ENCODE data around the gene KAZN.

KAZN gene

DNA sequence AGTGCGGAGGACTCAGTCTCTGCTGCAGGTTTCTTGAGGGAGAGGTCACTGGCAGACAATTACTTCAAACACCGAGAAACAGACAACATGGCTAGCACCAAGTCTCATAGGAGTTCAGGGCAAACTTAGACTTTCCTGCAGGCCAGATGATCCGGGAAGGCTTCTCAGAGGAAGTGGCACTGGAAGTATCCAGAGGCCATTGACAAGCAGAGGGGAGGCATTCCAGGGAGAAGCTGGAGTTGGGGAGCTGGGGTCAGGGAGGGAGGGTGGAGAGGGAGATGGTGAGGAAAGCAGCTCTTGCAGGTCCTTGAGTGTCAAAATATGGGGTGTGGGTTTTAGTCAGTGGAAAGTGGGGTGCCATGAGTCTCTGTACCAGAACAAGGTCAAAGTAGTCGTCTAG is 147.9 kb downstream of the KAZN start:
- DNase-seq = no peak

DNA sequence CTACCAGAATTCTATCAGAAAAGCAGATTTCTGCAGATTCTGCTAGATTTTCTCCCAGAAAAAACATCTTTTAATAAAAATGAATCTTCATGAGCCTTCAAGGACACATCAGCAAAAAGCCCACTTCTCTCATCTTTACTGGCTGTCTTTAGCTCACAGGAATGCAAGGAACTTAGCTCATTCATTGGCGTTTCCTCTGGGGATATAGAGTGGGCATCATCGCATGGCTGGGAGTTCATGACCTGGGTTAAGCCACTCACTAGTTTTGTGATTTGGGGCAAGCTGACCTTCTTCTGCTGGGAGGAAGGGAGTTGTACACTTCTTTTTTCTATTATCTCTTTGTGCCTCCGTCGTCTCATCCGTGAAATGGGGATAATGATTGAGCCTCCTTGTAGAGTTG is 149.7 kb downstream of the KAZN start:
- DNase-seq = no peak

DNA sequence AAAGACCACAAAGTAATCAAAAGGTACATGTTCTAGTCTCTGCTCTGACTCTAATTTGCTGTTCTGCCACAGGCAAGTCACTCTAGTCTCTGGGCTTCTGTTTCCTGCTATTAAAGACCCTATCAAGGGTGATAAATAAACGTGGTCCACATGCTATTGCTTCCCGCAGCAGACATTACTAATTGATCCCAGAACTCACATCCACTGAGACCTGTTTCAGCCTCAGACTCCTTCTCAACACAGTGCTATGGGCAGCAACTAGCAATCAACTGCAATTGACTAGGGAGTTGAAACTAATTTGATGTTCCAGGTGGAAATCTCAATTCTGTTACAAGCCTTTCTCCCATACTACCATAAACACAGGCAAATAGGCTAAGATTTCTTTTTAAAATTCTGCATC is 150.5 kb downstream of the KAZN start:
- DNase-seq = no peak

DNA sequence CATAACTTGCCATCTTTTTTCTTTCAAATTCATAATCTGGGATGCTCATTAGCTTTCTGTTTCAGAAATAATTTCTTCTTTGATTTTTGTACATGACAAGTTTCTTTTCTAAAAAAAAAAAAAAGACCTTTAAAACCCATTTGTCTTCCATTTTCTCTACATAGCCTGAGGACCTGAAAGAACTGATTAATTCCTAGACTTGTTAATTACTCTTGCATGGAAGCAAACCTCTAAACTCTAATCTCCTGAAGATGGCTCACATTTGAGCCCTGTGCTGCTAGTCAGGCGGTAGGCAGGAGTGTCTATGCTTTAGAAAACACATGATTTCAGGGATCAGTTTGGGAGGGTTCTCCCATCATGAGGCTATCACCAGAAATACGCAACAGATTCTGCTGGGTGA is 152.0 kb downstream of the KAZN start:
- DNase-seq = no peak

DNA sequence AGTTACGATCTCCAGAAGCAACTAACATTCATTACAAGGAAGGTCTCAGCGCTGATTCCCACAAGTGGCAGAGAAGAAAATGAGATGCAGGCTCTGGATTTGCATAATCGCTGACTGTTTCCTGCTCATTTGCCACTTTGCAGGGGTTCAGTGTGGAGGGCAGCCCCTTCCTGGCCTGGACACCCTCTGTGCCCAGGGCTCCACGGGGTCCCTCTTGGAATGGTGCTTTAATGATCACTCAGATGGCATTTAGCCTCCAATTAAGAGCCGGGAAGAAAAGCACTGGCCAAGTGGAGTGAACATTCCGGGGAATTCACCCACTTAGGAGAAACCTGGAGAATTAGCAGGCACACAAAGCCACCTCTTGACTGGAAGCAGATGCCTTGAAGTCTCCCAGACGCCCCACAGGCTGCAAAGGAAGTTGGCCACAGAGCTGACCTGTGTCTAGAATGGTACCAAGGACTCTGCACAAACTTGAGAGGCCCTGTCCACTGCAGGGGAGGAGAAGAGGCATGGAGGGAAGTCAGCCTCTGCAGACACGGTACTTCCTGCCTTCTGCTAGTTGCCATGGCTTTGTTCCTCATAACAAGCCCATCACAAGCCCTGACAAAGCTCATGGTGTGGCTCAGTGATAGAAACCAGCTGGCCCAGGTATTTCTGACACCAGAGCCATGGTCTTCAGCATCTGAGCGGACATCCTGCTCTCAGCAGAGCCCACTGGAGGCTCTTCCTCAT is 157.2 kb downstream of the KAZN start:
- no peak for DNase-seq

DNA sequence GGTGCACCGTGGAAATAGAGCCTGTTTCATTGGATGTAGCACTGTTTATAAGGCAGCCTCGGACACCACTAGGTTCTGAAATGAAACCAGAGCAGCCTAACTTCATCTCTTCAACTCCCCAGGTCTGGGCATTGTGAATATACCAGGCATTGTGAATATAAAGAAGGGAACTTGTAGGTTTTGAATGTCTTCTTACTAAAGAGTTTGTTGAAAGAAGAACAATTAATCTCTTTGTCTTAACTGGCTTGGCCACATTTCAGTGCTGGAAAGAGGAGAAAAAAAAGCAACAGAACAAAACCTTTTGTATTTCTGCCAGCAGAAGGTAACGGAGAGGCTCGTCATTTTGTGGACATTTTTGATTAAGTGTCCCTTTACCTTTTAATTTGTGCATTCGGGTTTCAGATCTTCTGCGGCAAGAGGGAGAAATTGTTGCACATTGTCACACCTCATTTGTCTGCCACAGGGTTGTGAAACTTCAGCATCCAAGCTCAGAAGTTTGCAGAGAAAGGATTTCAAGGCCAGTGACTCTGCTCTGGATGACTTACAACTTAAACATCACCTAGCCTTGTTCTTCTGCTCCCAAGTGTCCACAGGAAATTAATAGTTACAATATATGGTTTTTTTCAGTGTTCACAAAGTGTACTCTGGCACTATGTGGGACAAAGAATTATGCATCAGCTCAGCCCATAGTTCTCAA is 158.3 kb downstream of the KAZN start:
- no peak for DNase-seq

DNA sequence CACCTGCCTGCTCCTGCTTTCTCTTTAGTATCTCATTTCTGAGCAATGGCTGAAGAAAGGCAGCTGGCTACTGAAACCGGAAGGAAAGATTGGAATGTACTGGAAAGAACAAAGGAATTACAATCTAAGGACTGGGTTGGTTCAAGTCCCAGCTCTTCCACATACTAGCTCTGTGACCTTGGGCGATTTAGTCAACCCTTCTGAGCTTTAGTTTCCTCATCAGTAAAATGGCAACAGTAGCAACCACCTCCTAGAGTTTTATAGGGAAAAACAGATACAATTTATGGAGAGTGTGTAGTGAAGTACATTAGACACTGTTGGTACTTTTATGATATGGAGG is 158.8 kb downstream of the KAZN start:
- DNase-seq = no peak

DNA sequence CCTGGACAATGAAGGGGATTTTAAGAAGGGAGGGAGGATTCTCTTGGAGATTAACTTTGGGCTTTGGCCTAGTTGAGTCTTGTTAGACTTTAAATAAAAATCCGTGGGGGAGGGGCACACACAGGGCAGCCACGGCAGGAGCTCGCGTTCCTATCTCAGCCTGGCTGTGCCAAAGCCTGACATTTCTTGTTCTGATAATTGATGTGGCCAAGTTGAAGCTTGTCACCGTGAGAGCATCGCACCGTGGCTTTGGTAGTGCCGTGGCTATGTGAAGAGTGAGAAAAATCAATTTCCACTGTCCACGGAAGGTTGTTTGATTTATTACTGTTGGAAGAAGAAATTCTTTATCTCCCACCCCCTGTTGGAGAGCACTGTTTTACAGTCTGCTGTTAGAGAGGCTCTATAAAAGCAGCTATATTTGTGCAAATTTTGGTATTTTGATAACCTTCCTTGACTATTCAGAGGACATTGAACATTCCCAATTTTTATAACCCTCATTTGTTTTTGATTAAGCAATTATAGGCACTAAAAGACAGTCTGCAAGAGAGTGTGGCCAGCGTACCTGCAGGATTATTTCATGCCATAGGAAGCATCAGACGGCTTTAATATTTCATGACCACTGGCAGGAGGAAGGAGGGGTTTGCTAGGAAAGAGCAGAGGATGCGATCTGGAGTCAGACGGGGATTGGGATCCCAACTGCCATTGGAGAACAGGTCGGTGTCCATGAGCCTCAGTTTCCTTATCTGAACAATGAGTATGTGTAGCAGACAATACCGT is 160.7 kb downstream of the KAZN start:
- peak; percentile 28 for DNase-seq

DNA sequence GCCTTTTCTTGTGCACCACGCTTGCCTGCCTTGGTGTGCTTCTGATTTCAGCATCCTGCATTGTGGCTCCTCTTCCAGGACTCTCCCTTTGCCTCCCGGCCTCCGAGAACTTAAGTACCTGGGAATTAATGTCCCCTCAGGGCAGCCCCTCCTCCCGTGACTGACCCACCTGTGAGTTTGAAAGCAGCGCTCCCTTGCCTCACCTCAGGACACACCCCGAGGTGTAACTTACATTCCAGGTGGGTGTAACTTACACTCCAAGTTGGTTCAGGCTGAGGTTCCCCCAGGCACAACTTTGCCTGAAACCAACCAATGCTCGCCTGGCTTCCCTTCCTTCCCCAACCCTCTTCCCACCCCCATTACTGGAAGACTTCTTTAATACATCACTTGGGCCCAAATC is 161.4 kb downstream of the KAZN start:
- no peak for DNase-seq

DNA sequence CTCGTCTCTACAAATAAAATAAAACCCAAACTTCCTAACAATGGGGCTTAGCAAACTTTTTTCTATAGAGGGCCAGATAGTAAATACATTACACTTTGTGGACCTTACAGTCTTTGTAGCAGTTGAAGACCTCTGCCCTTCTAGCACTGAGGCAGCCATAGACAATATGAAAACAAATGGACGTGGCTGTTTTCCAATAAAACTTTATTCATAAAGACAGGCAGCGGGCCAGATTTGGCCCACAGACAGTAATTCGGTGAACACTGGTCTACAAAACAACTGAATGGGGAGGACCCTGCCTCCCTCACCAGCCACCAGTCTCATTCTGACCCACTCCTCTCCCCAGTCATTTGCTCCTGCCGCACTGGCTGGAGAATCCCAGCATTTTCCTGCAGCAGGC is 162.3 kb downstream of the KAZN start:
- DNase-seq = no peak

DNA sequence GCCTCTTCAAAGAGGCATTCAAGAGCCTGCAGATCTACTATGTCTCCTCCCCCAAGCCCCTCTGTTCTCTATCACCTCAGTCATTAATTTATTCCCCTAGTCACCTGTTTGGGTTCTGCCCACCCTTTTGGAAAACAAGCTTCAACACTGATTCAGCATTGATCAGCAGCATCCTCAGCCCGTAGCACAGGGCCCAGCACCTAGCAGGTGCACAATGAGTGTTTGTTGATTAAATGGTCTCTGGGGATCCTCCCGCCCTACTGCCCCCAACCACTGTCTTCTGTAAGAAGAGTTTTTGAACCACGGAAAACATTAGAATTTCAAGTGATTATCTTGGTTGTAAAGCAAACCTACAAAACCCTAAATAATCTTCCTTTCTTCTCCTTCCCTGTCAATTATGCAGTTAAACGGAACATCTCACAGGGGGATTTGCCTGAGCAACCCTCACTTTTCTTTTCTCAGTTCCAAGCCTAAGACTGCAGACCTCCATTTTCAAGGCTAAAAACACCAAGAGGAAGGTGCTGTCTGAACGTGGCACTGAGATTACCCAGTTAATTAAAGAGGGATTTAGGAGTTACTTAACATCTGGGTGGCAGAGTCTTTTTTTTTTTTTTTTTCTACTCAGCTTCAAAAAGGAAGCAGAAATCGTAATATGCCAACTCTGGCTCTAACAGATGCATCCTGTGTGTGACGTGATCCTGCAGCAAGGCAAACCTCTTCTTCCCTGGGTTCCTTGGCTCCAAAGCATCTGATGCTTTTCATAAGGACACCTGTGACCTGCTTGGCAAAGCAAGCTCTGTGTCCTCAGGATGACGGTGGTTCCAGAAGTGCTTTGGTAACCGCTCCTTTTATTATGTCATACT is 163.0 kb downstream of the KAZN start:
- no peak for DNase-seq

DNA sequence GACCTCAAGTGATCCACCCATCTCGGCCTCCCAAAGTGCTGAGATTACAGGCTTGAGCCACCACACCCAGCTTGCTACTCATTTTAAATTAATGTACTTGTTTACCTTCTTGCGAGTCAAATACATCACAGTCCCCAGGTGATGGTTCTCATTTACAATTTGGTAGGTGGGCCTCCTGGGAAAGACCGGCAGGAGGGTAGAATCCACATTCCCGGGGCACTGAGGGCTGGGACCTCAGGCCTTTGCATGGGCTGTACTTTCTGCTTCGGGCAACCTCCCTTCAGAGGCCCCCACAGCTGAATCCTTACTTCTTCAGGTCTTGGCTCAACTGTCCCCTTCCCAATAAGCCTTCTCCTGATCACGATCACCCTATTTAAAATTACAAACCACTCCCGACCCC is 165.5 kb downstream of the KAZN start:
- no peak for DNase-seq

DNA sequence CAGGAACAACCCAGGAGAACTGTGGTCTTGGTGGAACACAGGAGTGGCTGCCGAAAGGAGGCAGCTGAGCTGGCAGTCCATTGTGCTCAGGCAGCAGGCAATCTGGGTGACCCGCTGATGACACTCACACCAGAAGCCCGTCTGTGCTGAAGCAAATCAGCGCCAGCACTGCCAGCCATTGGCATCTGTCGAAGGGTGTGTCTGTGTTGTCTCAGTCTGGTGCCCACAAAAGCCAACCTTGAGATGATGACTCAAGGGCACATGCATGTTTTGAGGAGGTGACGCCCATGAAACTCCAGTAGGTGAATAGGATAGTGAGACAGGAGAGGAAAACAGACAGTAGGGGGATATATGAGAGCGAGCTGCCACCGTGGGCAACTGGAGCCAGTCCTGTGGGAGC is 167.3 kb downstream of the KAZN start:
- no peak for DNase-seq

DNA sequence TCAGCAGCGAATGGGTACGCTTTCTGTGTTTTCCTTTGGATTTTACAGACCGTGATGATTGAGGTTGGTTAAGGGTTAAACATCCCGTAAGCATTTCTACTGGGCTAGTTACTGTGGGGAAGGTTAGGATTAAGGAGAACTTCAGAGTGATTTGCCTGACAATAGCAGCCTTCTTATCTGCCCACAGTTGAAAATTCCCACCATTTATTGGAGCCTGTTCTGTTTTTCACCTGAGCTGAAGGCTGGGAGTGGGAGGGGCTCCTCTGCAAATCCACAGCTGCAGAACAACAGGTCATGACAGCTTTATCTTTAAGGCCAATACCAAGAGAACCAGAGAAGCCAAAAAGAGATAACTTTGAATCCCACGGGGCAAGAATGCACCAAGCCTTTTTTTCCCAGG is 168.6 kb downstream of the KAZN start:
- DNase-seq = no peak

DNA sequence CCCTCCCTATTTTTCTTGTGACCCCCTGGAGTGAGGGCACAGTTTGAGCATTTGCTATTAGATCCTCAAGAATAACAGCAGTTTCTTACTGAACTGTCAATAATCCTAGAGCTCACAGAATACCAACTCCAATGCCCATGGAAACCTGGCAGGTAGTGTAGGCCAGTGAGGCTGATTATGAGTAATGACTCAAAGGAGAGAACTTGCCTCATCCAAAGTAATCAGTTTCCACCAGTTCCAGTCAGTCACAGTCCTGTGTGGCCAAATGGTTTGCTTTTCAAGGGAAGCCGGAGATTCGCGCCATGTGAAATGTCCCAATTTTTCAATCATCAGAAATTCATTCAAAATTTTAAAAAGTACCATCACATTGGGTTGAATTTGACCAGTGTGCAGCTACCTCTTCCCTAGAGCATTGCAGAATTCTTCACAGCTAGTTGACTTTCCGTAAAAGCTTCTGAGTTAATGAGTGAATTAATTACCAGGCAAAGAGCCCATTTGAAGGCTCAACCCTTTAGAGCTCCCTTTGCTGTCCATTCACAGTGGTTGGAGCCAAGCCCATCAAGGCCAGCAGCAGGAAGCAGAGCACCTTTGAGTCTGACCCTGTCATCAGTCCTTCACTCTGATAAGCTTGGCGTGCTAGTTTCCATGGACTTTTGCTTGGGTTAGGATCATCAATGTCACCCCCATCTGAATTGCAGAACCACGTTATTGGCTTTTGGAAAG is 170.3 kb downstream of the KAZN start:
- no peak for DNase-seq

DNA sequence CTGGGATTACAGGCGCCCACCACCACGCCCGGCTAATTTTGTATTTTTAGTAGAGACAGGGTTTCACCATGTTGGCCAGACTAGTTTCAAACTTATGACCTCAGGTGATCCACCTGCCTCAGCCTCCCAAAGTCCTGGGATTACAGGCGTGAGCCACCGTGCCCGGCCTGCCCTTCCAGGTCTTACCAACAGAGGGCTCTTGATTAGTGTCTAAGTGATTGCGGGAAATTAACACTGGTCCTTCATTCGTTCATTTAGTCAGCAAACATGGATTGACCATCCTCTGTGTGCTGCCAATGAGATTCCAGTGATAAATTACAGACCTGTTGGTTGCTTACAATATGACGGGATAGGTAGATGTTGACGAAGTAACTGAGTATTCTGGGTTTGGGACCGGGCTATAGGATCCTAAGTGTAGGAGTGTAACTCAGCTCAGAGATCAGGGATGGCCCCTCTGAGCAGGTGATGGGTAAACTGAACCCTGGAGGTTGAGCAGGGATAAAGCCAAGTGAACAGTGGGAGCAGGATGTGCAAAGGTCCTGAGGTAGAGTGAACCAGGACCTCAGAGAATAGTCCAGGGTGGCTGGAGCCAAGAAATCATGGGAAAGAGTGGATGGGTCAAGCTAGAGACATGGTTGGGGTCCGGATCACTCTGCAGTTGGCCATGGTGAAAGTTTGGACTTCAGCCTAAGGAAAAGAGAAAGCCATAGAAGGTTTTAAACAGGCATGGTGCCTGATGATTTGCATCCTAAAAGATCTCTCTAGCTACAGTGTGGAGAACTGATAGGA is 171.2 kb downstream of the KAZN start:
- DNase-seq = no peak

DNA sequence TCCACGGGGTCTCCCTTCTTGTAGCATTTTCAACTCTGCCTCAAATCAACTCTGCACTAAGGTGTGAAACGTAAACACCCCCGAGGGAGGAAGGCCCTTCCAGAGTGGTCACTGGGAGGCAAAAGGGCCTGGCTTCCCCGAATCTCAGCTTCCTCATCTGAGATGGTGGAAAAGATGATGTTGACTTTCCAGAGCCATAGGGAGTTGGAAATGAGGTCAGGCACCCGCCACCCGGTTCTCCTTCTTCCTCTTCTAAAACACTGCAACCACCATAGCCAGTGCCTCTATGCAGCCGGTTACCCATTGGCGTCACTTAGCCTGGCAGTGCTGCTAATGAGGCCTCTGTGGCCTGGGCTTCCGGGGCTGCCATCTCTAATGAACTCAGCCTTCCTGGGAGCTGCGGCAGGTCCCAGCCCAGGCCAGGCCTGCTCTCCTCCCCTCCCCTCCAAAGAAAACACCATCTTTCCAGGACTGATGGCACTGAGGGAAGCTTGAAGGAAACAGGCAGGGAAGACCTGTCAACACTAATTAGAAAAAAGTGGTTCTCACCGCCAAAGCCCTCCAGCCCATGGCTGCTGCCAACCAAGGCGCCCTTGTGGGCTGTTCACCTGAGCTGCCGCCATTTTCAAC is 175.0 kb downstream of the KAZN start:
- DNase-seq = no peak

DNA sequence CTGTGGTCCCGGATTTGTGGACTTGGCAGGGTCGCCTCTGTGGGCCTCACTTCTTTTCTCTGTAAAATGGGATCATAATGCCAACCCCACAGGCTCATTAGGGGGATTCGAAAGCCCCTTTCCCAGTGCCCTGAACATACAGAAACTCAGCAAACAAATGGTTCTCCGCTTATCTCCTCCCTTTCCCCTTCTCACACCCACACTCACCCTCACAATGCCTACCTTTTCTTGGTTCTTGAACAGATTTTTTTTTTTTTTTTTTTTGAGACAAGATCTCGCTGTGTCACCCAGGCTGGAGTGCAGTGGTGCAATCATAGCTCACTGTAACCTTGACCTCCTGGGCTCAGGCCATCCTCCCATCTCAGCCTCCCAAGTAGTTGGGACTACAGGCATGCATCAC is 175.7 kb downstream of the KAZN start:
- no peak for DNase-seq

DNA sequence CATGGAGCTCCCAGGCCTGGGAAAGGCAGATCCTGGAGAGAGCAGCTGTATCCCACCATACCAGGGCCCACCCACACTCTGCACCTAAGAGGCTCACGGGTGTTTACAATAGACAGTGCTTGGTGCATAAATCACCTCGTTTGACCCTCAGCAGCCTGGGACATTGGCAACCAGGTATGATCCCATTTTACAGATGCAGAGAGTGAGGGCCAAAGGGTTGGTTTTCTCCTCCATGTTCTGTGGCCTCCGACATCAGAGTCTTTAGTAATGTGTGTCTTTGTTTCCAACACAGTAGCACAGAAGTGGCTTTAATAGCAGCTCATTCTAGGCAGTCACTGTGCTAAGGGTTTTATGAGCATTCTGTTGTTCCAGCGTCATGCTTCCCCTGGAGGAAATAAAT is 176.5 kb downstream of the KAZN start:
- no peak for DNase-seq

DNA sequence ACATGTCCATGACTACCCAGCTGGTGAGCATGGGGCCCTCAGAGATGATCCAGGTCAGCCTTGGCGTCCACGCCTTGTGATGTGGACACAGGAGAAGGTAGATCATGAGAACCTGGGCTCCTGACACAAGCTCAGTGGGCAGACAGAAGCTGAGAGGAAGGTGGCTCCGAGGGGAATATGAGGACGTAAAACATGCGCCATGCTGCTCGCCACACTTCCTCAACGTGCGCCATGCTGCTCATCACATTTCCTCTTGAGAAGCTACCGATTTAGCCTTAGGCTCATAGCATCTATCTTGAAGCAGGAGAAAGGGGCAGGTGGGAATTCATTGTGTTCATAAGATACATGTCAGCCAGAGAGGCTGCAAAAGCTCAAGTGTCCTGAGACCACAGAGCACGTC is 176.9 kb downstream of the KAZN start:
- no peak for DNase-seq

Measured in NCI-H82 (cell line).